ENCODE data around the gene MEF2C.

- TF ChIP-seq GATA2 (IDR thresholded peaks at IDR 0.05; ENCODE audit: low read depth, low read length) (no peak), GATA3 (IDR thresholded peaks at IDR 0.05; ENCODE audit: low read depth, low read length) (no peak)
Observed at GRCh38 chr5:88671505-88672499, 211.2 kb downstream of the MEF2C start.

Data from SH-SY5Y (cell line).